HG03432 (cell line): ENCODE results near the gene C4orf50.

Experiments
- ATAC-seq: cut with Tn5 transposase; IDR thresholded peaks from one replicate; pipeline ENCODE4 v1.9.1; 2021; ENCODE audit warnings: mild to moderate bottlenecking, moderate library complexity; ENCODE audit not compliant: unreplicated experiment

C4orf50 gene

DNA sequence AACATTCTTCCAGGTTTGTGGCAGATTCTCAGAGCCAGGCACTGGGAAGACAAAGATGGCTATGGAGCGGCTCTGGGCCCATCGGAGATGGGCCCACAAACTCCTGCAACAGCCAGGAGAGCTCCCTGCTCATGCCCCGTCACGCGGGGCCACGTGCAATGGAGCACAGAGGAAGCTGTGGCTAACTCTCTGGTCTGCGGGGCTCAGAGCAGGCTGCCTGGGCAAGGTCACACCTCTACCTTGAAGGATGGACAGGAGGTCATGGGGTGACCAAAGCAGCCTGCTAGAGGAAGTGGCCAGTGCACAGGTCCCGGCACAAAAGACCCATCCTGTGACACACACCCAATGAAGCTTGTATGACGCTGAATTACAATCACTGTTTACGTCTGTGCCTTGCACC, 45.2 kb downstream of the C4orf50 start:
- no peak for ATAC-seq

DNA sequence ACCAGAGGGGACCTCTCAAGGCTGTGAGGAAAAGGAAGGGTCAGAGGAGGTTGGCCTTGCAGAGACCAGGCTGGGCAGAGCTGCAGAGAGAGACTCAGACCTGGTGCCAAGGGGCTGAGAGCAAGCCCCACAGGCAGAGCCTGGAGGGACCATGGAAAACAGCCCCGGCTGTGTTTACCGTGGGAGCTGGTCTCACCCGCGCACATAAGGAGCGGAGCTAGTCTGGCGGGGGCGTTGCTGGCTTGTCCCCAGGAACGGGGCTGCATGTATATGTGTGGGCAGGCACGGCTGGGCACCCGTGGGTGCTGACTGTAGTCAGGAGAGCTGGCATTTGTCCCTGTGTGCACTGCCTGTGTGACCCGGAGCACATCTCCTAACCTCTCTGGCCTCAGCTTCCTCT, 45.7 kb downstream of the C4orf50 start:
- ATAC-seq, result no peak

DNA sequence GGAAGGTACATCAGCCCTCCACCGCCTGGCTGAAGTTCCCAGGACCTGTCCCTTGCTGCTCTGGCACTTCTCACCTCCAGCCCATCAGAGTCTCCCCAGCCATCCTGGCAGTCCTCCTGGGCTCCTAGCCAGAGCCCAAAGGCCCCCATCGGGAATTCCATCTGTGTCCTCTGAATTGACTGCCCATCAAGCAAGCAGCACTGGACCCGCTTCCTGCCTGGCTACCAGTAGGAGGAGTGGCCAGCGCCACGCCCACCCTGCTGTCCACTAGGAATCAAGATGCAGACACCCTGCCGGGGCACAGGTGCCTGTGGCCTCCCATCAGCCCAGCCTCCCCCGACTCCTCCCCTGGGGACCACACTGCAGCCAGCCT, 47.2 kb downstream of the C4orf50 start:
- ATAC-seq, result no peak

DNA sequence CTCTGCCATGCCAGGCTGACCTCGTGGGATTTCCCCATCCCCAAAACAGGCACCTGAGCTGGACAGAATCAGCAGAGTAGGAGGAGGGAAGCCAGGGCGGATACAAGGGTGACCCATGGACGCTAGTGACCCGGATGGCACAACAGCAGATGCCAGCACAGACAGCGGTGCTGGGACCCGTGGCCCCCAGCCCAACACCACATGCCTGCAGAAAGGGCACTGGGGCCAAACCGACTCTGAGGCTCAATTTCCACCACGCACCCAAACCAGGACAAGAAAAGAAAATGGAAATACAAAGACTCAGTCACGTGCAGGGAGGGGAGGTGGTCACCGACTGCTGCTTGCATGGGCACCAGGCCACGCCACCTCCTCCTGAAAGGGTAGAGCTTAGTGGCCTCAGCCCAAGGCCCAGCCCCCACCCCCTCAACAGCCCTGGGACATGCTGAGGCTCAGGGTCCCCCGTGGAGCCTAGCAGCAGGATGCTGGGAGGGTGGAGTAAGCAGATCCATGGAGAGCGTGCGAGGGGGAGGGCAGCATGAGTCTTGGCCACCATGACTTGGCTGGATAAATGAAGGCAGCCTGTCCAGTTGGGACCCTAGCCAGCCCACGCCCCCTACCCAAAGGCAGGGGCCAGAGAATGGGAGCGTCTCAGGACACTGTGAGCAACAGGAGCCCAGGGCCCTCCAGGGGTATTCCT, 47.7 kb downstream of the C4orf50 start:
- no peak for ATAC-seq

DNA sequence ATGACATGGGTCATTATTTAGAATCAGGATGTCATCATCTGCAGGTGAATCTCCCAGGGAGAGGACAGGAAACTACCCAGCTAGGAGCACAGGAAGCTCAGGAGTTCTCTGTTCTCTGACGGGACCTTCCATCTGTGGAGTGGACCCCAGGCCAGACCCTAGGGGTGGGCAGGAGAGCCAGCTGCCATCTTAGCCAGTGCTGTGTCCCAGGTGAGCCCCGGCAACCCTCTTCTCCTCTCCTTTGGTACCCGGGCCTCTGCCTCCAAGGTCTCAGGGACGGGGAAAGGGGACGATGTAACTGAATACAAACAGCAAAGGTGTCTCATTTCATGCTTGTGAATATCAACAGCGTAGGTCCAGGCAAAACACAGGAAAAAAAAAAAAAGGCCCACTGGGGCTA, 48.5 kb downstream of the C4orf50 start:
- no peak for ATAC-seq

DNA sequence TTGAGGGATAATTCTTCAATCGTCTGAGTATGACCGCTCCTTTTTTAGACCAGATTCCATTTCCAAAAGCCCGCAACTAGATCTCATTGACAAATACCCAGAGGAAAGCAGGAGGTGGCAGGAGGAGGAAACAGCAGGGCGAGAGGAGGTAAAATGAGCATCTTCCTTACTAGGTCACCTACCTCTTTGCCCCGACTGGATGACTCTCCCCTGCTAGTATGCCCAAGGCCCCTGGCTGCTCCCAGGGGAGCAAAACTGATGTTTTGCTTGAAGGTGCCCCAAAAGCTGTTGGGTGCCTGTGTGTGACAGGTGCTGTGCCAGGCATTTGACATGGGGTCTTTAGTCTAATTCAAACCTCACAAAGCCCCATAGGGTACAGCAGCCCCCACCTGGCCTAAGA, 48.9 kb downstream of the C4orf50 start:
- no peak for ATAC-seq

DNA sequence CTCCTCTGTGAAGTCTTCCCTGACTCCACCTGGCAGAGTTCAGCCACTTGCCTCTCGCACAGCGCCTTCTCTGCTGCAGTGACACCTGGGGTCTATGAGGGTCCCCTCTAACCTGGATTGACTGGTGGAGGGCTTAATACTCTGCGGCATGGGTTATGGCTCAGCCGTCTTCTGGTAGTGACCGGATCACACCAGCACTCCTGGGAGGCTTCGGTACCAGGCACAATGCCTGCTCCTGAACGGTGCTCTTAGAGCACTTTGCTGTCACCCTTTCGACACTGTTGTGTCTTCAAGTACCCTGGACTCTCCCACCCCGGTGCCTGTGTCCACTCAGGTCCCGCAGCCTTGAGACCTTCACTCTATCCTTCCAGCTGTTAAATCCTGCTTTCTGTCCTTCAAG, 50.0 kb downstream of the C4orf50 start:
- ATAC-seq, result no peak

DNA sequence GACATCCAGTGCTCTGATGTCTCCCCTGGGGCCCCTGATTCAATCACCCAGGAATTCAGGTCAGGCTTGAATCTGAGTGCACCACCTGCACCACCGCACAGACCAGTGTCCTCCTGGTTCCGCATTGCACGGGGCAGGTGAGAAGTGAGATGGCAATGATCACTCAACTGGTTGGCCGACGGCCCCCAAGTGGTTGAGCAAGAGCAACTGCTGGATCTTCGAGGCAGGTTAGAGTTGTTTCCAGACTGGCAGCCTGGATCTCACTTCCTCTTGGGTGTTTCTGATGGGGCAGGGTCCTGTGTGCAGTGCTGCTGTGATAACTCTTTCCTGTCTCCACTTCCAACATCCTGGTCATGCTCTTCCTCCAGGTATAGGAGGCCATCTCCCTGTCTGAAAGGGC, 50.4 kb downstream of the C4orf50 start:
- no peak for ATAC-seq

DNA sequence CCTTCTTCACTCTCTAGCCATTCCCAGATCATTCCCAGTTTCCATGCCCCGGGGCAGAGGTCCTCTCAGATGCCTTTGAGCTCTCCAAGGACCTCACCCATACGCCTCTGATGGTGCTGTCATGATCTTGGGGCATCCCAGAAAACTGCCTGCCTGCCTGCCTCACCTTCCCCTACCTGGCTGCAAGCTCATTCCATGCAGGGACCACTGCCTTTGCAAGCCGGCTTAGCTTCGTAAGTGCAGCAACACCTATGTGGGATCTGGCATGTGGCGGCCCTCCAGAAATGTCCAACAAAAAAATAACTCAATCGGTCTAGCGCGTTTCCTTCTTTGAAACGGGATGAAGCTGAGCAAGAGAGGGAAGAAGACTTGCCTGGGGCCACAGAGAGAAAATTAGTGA, 53.0 kb downstream of the C4orf50 start:
- ATAC-seq, result no peak

DNA sequence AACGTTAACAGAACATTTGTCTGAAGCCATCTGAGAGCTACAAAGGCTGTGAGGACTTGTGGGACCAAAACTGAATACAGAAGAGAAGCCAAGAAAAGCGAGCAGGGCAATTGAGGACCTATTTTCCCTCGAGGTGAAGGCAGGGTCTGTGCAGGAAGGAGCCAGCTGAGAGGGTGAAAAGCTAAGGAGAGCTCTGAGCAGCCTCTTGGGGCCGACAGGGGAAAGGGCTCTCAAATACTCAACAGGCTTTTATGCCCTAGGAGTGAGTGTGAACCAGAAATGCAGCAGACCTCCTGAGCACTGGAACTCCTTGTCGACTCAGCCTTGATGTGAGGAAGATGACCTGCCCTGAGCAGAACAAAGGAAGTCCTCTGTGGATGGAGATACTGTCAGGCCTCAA, 54.2 kb downstream of the C4orf50 start:
- ATAC-seq, result no peak

DNA sequence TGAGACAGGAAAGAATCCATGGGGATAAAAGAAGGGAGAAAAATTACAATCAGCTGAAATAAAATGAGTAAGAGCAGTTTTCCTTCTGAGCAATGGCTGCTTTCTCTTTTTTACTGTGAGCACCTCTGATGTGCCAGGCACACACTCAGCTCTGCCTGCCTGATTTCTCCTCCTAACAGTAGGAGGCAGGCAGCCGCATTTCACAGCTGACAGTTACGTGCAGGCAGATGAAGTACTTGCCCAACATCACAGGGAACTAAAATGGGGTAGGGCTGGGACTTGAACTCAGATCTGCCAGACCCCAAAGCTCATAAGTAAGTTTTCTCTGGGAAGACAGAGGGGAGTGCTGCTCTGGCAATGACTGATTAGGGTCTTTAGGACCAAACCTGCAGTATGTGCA, 54.6 kb downstream of the C4orf50 start:
- ATAC-seq, result no peak

DNA sequence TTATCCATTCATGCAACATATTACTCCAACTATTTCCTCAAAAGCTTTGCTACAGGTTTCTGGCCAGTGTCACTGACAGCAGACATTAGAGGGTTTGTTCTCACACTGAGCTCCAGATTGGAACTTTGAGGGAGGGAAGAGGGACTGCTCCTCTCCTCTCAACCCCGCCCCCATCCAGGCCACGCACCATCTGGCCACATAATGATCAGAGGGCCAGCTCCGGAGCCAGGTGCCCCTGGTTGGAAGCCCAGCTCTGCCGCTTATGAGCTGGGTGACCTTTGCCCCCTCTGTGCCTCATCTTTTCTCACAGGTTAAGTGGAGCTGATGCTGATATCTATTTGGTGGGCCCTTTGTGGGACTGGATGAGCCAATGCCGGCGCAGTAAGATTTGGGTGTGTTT, 55.8 kb downstream of the C4orf50 start:
- ATAC-seq, result no peak

DNA sequence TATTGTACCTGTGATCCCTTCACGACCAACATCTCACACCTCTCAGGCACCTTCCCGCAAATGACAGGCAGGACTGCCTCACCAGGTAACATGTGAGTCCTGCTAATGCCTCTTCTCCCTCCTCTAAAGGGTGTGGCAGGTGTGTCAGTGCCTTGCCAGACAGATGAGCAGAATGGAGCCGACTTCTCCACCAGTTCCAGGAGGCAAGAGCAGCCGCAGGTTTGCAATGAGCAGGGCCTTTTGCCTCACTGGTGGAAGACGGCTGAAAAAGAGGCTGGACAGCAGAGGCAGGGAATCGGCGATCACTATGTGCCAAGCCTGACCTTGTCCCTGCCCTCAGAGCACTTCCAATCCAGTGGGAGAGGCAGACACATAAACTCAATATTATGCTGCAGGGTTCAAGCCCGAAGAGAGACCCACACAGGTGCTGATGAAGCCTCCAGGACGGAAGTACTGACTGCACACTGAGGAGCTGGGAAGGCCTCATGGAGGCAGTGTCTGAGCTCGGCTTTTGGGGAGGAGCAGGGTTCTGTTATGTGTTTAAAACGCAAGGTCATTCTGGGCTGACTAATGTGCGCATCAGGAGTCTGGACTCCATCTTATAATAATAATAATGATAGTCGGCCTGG, 57.9 kb downstream of the C4orf50 start:
- no peak for ATAC-seq

DNA sequence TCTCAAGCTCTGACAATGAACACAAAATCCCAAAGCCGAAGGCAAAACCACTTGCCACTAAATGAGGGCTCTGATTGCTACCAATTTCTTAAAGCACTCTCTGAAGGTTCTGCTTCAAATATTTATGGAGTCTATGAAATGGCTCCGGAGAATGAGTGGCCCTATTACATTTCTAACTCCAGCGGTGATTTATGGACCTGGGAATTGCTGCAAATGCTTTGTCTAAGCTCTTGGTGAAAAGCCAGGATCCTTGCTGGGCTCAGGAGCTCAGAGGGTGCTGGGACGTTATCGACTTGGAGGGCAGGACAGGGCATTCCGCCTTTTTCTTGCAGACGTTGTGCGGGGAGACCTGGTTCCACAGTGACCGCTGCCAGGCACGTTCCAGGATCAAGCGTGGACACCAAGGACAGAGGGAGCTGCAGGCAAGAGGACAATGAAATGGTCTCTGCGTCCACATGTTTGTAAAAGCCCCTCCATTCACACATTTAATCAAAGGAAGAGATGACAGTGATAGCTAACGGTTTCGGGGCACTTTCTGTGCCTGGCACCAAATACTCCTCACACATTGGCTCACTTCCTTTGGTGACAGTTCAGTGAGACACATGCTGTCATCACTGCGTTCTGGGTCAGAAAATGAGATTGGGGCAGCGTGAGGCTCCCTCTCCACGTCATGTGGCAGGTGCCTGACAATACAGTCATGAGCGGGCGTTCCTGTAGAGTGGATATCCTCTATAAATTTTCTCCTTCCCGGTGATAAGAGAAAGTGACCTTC, 58.8 kb downstream of the C4orf50 start:
- no peak for ATAC-seq

DNA sequence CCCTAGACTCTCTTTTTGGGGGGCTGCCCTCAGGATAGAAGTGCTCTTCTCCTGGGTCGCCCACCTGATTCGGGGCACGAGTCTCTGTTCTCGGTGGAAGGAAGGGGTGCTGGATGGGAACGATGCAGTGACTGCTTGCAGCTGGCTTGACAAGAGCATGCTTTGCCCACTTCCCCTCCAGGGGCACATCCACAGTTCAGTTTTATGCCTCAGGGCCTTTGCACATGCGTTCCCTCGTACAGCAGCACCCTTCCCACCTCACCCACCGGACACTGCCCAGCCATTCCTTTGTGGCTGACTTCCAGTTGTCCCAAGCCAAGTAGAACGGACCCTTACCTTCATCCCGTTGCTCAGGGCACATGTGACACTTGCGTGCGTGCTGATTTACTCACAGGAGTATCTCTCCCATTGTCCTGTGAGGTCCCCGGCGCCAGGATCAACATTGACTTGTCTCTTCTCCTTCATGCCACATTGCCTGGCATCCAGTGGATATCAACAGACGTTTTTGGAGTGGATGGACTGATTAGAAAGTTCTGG, 60.0 kb downstream of the C4orf50 start:
- ATAC-seq, result no peak

DNA sequence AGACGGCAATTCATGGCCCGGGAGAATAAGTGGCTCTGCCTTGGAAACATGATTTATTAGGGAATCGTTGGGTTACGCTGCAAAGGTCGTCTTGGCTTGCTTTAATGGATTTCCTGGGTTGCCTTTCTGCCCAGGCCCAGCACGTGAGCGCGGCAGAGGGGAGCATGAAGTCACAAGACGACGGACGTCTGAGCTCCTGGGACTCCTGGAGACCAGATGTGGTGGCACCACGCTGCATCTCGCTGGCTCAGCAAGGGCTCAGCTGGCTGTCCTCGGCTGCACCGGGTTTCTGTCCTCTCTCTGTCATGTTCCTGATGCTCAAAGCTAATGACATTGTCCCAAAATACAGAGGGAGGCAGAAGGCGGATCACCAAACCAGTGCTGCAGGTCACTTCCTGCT, 61.2 kb downstream of the C4orf50 start:
- no peak for ATAC-seq

DNA sequence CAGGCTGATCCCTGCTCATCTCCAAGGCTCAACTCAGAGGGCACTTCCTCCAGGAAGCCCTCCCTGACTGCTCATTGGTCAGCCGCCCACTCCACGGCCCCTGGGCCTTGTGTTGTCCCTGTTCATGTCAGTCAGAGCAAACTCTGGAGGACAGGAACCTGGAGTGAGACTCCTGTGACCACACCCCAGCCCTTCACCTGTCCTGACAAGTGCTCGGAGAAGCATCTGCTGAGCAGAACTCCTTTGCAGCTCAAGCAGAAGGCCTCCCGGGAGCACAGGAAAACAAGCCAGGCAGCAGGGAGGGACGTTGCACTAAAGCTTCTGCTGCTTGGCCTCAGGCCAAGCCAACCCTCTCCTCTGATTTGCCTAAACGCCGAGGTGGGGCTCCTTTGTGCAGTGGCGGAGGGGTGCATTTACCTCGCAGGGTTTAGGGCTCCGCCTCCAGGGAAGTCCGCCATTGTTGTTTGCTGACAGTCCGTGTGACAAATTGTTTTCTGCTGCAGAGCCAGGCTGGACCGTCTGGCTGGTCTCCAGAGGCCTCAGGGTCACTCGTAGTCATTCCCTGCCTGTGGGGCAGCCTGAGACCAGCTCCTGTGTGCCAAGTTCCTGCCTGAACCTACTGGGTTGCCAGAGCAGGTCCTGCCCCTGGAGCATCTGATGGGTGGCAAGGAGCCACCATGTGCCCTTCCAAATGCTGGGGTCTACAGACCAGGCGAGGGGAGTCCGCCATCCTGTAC, 61.8 kb downstream of the C4orf50 start:
- ATAC-seq, result no peak

DNA sequence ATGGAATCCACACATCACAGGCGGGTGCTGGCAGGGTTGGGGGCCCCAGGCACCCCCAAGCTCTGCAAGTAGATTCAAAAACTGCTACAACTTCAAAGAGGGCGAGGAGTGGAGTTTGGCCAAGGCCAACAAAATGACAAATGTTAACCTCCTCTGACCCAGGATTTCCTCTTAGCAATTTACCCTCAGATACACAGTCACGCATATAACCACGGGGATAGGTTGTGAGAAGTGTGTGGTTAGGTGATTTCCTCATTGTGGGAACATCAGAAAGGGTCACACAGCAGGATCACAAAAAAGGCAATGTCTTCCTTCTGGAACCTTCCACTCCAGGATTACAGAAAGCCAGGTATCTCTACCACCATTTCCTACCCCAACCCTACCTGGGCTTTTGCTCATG, 62.4 kb downstream of the C4orf50 start:
- no peak for ATAC-seq

DNA sequence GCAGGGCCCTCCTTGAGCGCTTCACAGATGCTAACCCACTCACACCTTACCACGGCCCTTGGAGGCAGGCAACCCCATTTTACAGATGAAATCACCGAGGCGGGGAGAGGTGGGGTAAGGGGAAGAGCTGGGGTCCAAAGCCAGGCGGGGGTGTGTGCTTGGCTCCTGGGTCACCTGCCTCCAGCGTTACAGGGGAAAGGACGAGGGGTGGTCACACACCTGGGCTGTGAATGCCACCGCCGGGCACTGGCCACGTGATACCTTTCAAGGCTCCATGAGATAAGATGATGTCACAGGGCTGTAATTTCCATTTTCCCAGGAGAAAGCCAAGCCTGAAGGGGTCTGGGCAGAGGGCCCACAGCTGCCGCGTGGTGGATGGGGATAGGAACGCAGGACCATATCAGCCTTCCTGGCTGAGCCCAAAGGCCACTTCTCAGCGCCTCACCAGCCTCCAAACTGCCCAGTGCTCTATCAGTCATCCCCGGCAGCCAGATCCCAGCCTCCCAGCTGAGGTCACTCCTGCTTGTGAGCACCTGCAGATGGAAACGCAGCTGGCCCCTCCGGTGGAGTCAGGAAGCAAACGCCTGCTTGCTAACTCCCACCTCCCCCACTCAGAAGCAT, 62.9 kb downstream of the C4orf50 start:
- ATAC-seq, result no peak

DNA sequence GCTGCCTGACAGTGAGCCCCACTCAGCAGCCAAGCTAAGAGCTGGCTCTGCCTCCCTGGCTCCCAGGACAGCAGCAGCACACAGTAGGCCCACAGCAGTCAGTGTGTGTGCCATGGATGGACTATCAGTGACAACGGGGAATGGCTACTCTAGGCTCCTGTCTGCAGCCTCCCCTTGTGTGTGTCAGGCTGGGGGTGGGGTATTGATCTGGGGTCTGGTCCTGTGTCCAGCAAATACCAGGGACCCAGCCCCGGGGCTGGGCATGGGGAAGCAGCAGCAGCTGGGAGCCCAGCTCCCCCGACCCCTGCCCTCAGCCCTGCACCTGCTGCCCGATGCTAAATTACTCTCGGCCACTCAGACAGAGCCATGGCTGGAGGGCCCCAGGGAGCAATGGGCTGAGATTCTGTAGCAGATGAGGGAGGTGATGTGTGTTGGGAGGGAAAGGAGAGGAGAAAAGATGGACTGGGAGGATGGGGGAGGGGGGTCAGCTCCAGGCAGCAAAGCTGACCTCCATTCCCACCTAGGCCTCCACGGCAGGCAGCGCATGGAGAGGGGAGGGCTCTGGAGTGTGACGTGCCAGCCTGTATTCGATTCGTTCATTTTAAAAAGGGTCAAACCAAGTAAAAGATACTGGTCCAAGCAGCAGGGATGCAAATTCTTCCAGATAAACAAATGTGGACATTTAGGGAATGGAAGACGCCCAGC, 64.0 kb downstream of the C4orf50 start:
- no peak for ATAC-seq
